OCI-LY1 (cell line): ENCODE results near the gene SDCCAG8.

Source experiments
- H2AFZ ChIP-seq: fragments of 200-600 bp; sonication (generic), shearing (Covaris generic); 2 replicates; pipeline ENCODE4 v1.6.0; 2014; ENCODE audit warnings: antibody characterized with exemption, mild to moderate bottlenecking, low read length
- H3F3A ChIP-seq: fragments of 200-600 bp; sonication (generic), shearing (Covaris generic); 2 replicates; pipeline ENCODE4 v1.6.0; 2014; ENCODE audit warnings: mild to moderate bottlenecking, antibody characterized with exemption, low read length, moderate library complexity; ENCODE audit not compliant: insufficient read depth
- H3K27ac ChIP-seq: fragments of 200-600 bp; sonication (generic); 2 replicates; pipeline ENCODE4 v1.5.1; 2014; ENCODE audit warnings: low read length, mixed run types, mild to moderate bottlenecking, low read depth; ENCODE audit not compliant: poor library complexity, severe bottlenecking
- H3K27me3 ChIP-seq: fragments of 200-600 bp; sonication (generic); 2 replicates; pipeline ENCODE4 v1.6.0; 2014; ENCODE audit warnings: antibody characterized with exemption, mild to moderate bottlenecking, low read length, moderate library complexity; ENCODE audit not compliant: insufficient read depth
- H3K36me3 ChIP-seq: fragments of 200-600 bp; sonication (generic); 2 replicates; pipeline ENCODE4 v1.6.1; 2014; ENCODE audit warnings: mild to moderate bottlenecking, antibody characterized with exemption, low read length, moderate library complexity, mixed read lengths; ENCODE audit not compliant: insufficient read depth
- H3K4me1 ChIP-seq: fragments of 200-600 bp; sonication (generic); 2 replicates; pipeline ENCODE4 v1.5.1; 2014; ENCODE audit warnings: mild to moderate bottlenecking, low read length, moderate library complexity; ENCODE audit not compliant: insufficient read depth, severe bottlenecking
- H3K4me2 ChIP-seq: fragments of 200-600 bp; sonication (generic), shearing (Covaris generic); 2 replicates; pipeline ENCODE4 v1.6.1; 2014; ENCODE audit warnings: low read length
- H3K4me3 ChIP-seq: fragments of 200-600 bp; sonication (generic); 2 replicates; pipeline ENCODE4 v1.5.1; 2014; ENCODE audit warnings: low read length, low read depth, mild to moderate bottlenecking, mixed read lengths; ENCODE audit not compliant: poor library complexity, severe bottlenecking
- H3K79me2 ChIP-seq: fragments of 200-600 bp; shearing (Covaris generic); 2 replicates; pipeline ENCODE4 v1.6.1; 2016; ENCODE audit warnings: mixed run types, low read length, mixed read lengths; ENCODE audit not compliant: insufficient read depth
- H3K9ac ChIP-seq: fragments of 200-600 bp; sonication (generic), shearing (Covaris generic); 2 replicates; pipeline ENCODE4 v1.6.1; 2014; ENCODE audit warnings: mild to moderate bottlenecking, low read length, mixed read lengths
- H3K9me2 ChIP-seq: fragments of 200-600 bp; sonication (generic), shearing (Covaris generic); 2 replicates; pipeline ENCODE4 v1.6.1; 2014; ENCODE audit warnings: low read depth, mild to moderate bottlenecking, low read length, mixed read lengths
- H3K9me3 ChIP-seq: fragments of 200-600 bp; shearing (Covaris generic); 2 replicates; pipeline ENCODE4 v1.6.1; 2014; ENCODE audit warnings: low read length, mixed read lengths
- H4K20me1 ChIP-seq: fragments of 200-600 bp; sonication (generic), shearing (Covaris generic); 2 replicates; pipeline ENCODE4 v1.6.0; 2016; ENCODE audit warnings: mild to moderate bottlenecking, low read length; ENCODE audit not compliant: insufficient read depth
- CTCF ChIP-seq: fragments of 200-600 bp; sonication (generic), shearing (Covaris generic); IDR thresholded peaks from 2 replicates; pipeline ENCODE4 v1.5.1; 2017; ENCODE audit warnings: mild to moderate bottlenecking, antibody characterized with exemption, low read length, moderate library complexity, mixed read lengths
- EZH2 ChIP-seq: fragments of 200-600 bp; sonication (generic), shearing (Covaris generic); IDR thresholded peaks from 2 replicates; pipeline ENCODE4 v1.8.0; 2017; ENCODE audit warnings: borderline replicate concordance, mixed run types, mild to moderate bottlenecking, antibody characterized with exemption, low read length, moderate library complexity, mixed read lengths

The SDCCAG8 gene

GRCh38 chr1:243473227-243474135 lies 217.6 kb downstream of the SDCCAG8 start:
- no peaks in the 10 kb centered on the region for H3K9me3 ChIP-seq
- no peaks in the 10 kb centered on the region for H4K20me1 ChIP-seq
- H2AFZ ChIP-seq: no peak overlapping the region
- no peak overlapping the region for H3K9ac ChIP-seq
- H3K36me3 ChIP-seq: no peaks in the 10 kb centered on the region
- no peak overlapping the region for H3K4me3 ChIP-seq
- H3K79me2 ChIP-seq: no peaks in the 10 kb centered on the region
- H3K4me1 ChIP-seq: peaks cover 7% of the 10 kb centered on the region
- H3K27me3 ChIP-seq: no peaks in the 10 kb centered on the region
- TF ChIP-seq CTCF (no peak), EZH2 (no peak)
- no peaks in the 10 kb centered on the region for H3F3A ChIP-seq
- no peak overlapping the region for H3K4me2 ChIP-seq
- H3K27ac ChIP-seq: no peak overlapping the region
- no peaks in the 10 kb centered on the region for H3K9me2 ChIP-seq

GRCh38 chr1:243474136-243474881 lies 218.5 kb downstream of the SDCCAG8 start:
- H3K27ac ChIP-seq: no peak overlapping the region
- H3K36me3 ChIP-seq: no peaks in the 10 kb centered on the region
- no peak overlapping the region for H3K9ac ChIP-seq
- H3F3A ChIP-seq: no peaks in the 10 kb centered on the region
- no peaks in the 10 kb centered on the region for H3K9me3 ChIP-seq
- no peaks in the 10 kb centered on the region for H4K20me1 ChIP-seq
- no peak overlapping the region for H3K4me3 ChIP-seq
- no peak overlapping the region for H3K4me2 ChIP-seq
- H3K4me1 ChIP-seq: peaks cover 7% of the 10 kb centered on the region
- no peak overlapping the region for H2AFZ ChIP-seq
- TF ChIP-seq EZH2 (no peak), CTCF (no peak)
- H3K79me2 ChIP-seq: no peaks in the 10 kb centered on the region
- no peaks in the 10 kb centered on the region for H3K9me2 ChIP-seq
- H3K27me3 ChIP-seq: no peaks in the 10 kb centered on the region

GRCh38 chr1:243474906-243475305 lies 219.1 kb downstream of the SDCCAG8 start:
- no peak for TF ChIP-seq EZH2
- no peak for TF ChIP-seq CTCF
- no peak overlapping the region for H2AFZ ChIP-seq
- no peaks in the 10 kb centered on the region for H4K20me1 ChIP-seq
- H3K36me3 ChIP-seq: no peaks in the 10 kb centered on the region
- H3F3A ChIP-seq: no peaks in the 10 kb centered on the region
- no peaks in the 10 kb centered on the region for H3K79me2 ChIP-seq
- H3K27ac ChIP-seq: no peak overlapping the region
- no peak overlapping the region for H3K4me3 ChIP-seq
- H3K9ac ChIP-seq: no peak overlapping the region
- H3K9me3 ChIP-seq: no peaks in the 10 kb centered on the region
- H3K4me2 ChIP-seq: no peak overlapping the region
- H3K27me3 ChIP-seq: no peaks in the 10 kb centered on the region
- peaks cover 7% of the 10 kb centered on the region for H3K4me1 ChIP-seq
- H3K9me2 ChIP-seq: no peaks in the 10 kb centered on the region
